Measurements from ENCODE around the gene GYS2.

GYS2 gene

GRCh38 chr12:21561158-21561557 is 43.5 kb downstream of the GYS2 start:
- H3K27ac ChIP-seq = no peak overlapping the region
- ChIA-PET POLR2A (ENCODE audit: low non-redundant PET) (no interaction called here), CTCF (interaction anchor here (0.5 kb wide), 1 partner anchor 150 kb away, joined by 5 read pairs; no protein-coding TSS in a partner anchor)
- no peak for DNase-seq (ENCODE audit: low spot score)
- TF ChIP-seq CTCF (conservative IDR thresholded peaks at IDR 0.05; ENCODE audit: low read depth) = no peak

- no peak overlapping the region for H3K27ac ChIP-seq
- DNase-seq (ENCODE audit: low spot score) = peak; percentile 57
- CTCF ChIA-PET = interaction anchor here (0.6 kb wide), 1 partner anchor 386 kb away, joined by 3 read pairs; no protein-coding TSS in a partner anchor
- TF ChIP-seq CTCF (conservative IDR thresholded peaks at IDR 0.05; ENCODE audit: low read depth) = no peak
- POLR2A ChIA-PET (ENCODE audit: low non-redundant PET) = no interaction called here
Observed at GRCh38 chr12:21559855-21560569, 44.6 kb downstream of the GYS2 start.

- CTCF ChIA-PET = no interaction called here
- POLR2A ChIA-PET (ENCODE audit: low non-redundant PET) = no interaction called here
- no peak overlapping the region for H3K27ac ChIP-seq
- no peak for TF ChIP-seq CTCF (conservative IDR thresholded peaks at IDR 0.05; ENCODE audit: low read depth)
- no peak for DNase-seq (ENCODE audit: low spot score)
Observed at GRCh38 chr12:21558100-21558679, 46.5 kb downstream of the GYS2 start.

- DNase-seq (ENCODE audit: low spot score) = no peak
- TF ChIP-seq CTCF (conservative IDR thresholded peaks at IDR 0.05; ENCODE audit: low read depth) = no peak
- POLR2A ChIA-PET (ENCODE audit: low non-redundant PET) = no interaction called here
- CTCF ChIA-PET = interaction anchor here (0.6 to 0.7 kb wide), 2 partner anchors 51 to 55 kb away, joined by 3 to 4 read pairs; no protein-coding TSS in a partner anchor
- no peak overlapping the region for H3K27ac ChIP-seq
Observed at GRCh38 chr12:21553329-21553675, 51.3 kb downstream of the GYS2 start.

DNA sequence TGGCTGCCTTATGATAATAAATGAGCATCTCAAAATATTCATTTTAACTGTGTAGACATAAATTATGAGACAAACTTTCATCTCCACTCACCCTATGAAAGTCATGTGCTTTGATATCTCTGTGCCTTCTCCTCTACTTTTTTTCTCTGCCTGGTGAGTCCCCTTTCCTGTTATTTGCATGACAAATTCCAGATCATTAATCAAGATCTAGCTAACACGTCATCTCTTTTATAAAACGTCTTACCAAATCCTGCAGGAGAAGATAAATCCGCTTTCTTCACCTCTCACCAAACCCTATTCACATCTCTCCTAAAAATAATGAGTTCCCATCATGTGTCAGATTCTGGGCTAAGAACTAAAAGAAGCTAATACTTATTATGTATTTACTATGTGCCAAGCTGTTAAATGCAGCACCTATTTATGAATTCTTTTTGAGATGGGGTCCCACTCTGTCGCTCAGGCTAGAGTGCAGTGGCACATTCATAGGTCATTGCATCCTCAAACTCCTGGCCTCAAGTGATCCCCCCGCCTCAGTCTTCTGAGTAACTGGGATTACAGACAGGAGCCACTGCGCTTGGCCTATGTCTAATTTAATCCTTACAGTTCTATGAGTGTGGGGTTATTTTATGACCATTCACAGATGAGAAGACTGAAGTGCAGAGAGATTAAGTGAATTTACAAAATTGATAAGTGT is 51.9 kb downstream of the GYS2 start:
- H3K27ac ChIP-seq = no peak overlapping the region
- ChIA-PET CTCF (interaction anchor here (0.6 to 1.2 kb wide), 3 partner anchors 13 to 56 kb away, joined by 3 to 4 read pairs (median 3); no protein-coding TSS in a partner anchor), POLR2A (ENCODE audit: low non-redundant PET) (no interaction called here)
- TF ChIP-seq CTCF (conservative IDR thresholded peaks at IDR 0.05; ENCODE audit: low read depth) = no peak
- DNase-seq (ENCODE audit: low spot score) = no peak

DNA sequence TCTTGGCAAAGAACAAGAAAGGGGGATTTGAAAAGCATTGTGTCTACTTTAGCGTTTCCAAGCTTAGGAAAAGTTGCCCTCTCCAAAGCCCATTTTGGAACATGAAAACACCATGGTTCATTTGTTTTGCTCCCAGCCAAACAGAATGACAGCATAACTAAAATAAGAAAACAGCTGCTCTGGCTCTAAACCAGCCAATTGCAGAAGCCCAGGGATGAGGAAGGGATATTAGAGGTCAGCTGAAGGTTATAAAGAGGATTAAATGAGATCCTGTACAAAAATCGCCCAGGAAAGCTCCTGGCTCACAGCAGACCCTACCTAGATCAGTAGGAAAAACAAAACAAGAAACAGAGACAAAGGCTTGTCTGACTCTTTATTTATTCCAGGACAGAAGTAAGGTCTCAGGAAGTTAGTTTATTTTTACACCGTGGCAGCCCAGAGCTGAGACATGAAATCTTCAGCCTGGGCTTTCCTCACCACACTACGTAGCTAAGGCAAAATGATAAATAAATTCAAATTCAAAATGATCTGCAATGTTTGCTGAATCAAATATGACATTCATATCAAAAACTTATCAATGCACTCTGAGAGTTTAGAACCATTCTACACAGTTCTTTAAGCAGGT is 52.7 kb downstream of the GYS2 start:
- POLR2A ChIA-PET (ENCODE audit: low non-redundant PET) = no interaction called here

More for the DNA sequence above, 52.7 kb downstream of the GYS2 start:
- CTCF ChIA-PET = interaction anchor here (1.2 kb wide), 1 partner anchor 13 kb away, joined by 3 read pairs; no protein-coding TSS in a partner anchor
- H3K27ac ChIP-seq = no peak overlapping the region
- DNase-seq (ENCODE audit: low spot score) = no peak
- no peak for TF ChIP-seq CTCF (conservative IDR thresholded peaks at IDR 0.05; ENCODE audit: low read depth)
